H9 (cell line): ENCODE results near the gene GIPC2. TPM values are rescaled to one million over a fixed set of nuclear protein-coding genes. Genes with fewer than 3 reads are reported as not detected.

Source experiments
- DNase-seq: peaks from one replicate; pipeline ENCODE4 v3.0.0-alpha.2; 2017
- H2AFZ ChIP-seq: one replicate; pipeline ENCODE4 v1.6.1; 2013; ENCODE audit warnings: mild to moderate bottlenecking, low read length, control low read depth, moderate library complexity
- H2AK5ac ChIP-seq: 2 replicates; pipeline ENCODE4 v1.6.1; 2013; ENCODE audit warnings: low read length, control low read depth, mixed read lengths; ENCODE audit not compliant: insufficient read length
- H2BK120ac ChIP-seq: one replicate; pipeline ENCODE4 v1.6.1; 2013; ENCODE audit warnings: low read depth, mild to moderate bottlenecking, low read length, control low read depth, inconsistent platforms; ENCODE audit not compliant: poor library complexity, severe bottlenecking
- H2BK12ac ChIP-seq: 2 replicates; pipeline ENCODE4 v1.6.1; 2013; ENCODE audit warnings: low read length, control low read depth, mixed read lengths, low read depth; ENCODE audit not compliant: insufficient read length
- H2BK15ac ChIP-seq: 2 replicates; pipeline ENCODE4 v1.6.1; 2013; ENCODE audit warnings: low read depth, low read length, control low read depth
- H2BK20ac ChIP-seq: one replicate; pipeline ENCODE4 v1.6.1; 2013; ENCODE audit warnings: low read depth, mild to moderate bottlenecking, low read length, control low read depth, inconsistent platforms; ENCODE audit not compliant: poor library complexity, severe bottlenecking
- H2BK5ac ChIP-seq: 2 replicates; pipeline ENCODE4 v1.6.1; 2013; ENCODE audit warnings: low read length, control low read depth, mixed read lengths; ENCODE audit not compliant: insufficient read length
- H3K14ac ChIP-seq: 2 replicates; pipeline ENCODE4 v1.6.1; 2013; ENCODE audit warnings: low read length, control low read depth; ENCODE audit not compliant: insufficient read depth
- H3K18ac ChIP-seq: 2 replicates; pipeline ENCODE4 v1.6.1; 2013; ENCODE audit warnings: low read depth, mild to moderate bottlenecking, mixed read lengths, low read length, control low read depth; ENCODE audit not compliant: insufficient read length
- H3K23ac ChIP-seq: 2 replicates; pipeline ENCODE4 v1.6.1; 2013; ENCODE audit warnings: low read length, control low read depth, mixed read lengths, low read depth; ENCODE audit not compliant: insufficient read length
- H3K23me2 ChIP-seq: 2 replicates; pipeline ENCODE4 v1.6.1; 2013; ENCODE audit warnings: low read depth, mild to moderate bottlenecking, mixed read lengths, low read length, control low read depth; ENCODE audit not compliant: insufficient read length, poor library complexity, severe bottlenecking
- H3K27ac ChIP-seq: 2 replicates; pipeline ENCODE4 v1.5.1; 2013; ENCODE audit warnings: low read length, control low read depth, mixed read lengths, low read depth; ENCODE audit not compliant: insufficient read length
- H3K27me3 ChIP-seq: 2 replicates; pipeline ENCODE4 v1.6.1; 2013; ENCODE audit warnings: low read length, control low read depth, inconsistent platforms; ENCODE audit not compliant: insufficient read depth
- H3K4ac ChIP-seq: 2 replicates; pipeline ENCODE4 v1.6.1; 2013; ENCODE audit warnings: low read depth, mild to moderate bottlenecking, control low read depth, inconsistent platforms, low read length, moderate library complexity
- H3K4me1 ChIP-seq: 2 replicates; pipeline ENCODE4 v1.6.1; 2013; ENCODE audit warnings: low read length, control low read depth, inconsistent platforms; ENCODE audit not compliant: insufficient read depth
- H3K4me2 ChIP-seq: 2 replicates; pipeline ENCODE4 v1.6.1; 2013; ENCODE audit warnings: low read length, control low read depth, mixed read lengths; ENCODE audit not compliant: insufficient read length, insufficient read depth
- H3K56ac ChIP-seq: 2 replicates; pipeline ENCODE4 v1.6.1; 2013; ENCODE audit warnings: low read depth, mild to moderate bottlenecking, mixed read lengths, low read length, control low read depth; ENCODE audit not compliant: insufficient read length
- H3K79me1 ChIP-seq: 2 replicates; pipeline ENCODE4 v1.6.1; 2013; ENCODE audit warnings: low read depth, mild to moderate bottlenecking, moderate library complexity, low read length, control low read depth, inconsistent platforms; ENCODE audit not compliant: insufficient read depth, poor library complexity, severe bottlenecking
- H3K79me2 ChIP-seq: 2 replicates; pipeline ENCODE4 v1.6.1; 2013; ENCODE audit warnings: low read length, control low read depth, inconsistent platforms; ENCODE audit not compliant: insufficient read depth
- H3K9ac ChIP-seq: 2 replicates; pipeline ENCODE4 v1.6.1; 2013; ENCODE audit warnings: low read length, control low read depth, mixed read lengths; ENCODE audit not compliant: insufficient read length; ENCODE audit errors: extremely low read depth
- H3K9me3 ChIP-seq: one replicate; pipeline ENCODE4 v1.6.1; 2013; ENCODE audit warnings: low read depth, low read length, inconsistent platforms; ENCODE audit not compliant: control insufficient read depth
- H3T11ph ChIP-seq: one replicate; pipeline ENCODE4 v1.6.1; 2013; ENCODE audit warnings: mild to moderate bottlenecking, low read length, control low read depth, inconsistent platforms
- H4K20me1 ChIP-seq: one replicate; pipeline ENCODE4 v1.6.1; 2013; ENCODE audit not compliant: control insufficient read depth, insufficient read length, insufficient read depth
- H4K5ac ChIP-seq: 2 replicates; pipeline ENCODE4 v1.6.1; 2013; ENCODE audit warnings: low read depth, mild to moderate bottlenecking, mixed read lengths, low read length, control low read depth; ENCODE audit not compliant: insufficient read length
- H4K8ac ChIP-seq: replicated peaks from 2 replicates; pipeline ENCODE4 v1.6.1; 2013; ENCODE audit warnings: low read length, control low read depth, mixed read lengths, low read depth; ENCODE audit not compliant: insufficient read length
- H4K91ac ChIP-seq: 2 replicates; pipeline ENCODE4 v1.6.1; 2013; ENCODE audit warnings: low read depth, mild to moderate bottlenecking, moderate library complexity, mixed read lengths, low read length, control low read depth; ENCODE audit not compliant: insufficient read length
- H3K27ac Mint-ChIP-seq, 3 experiments: 2 replicates in 2 of 3; 3 replicates in 1 of 3; pipeline ENCODE4 v1.8.0; 2020 to 2021; ENCODE audit warnings: mixed read lengths in 3 of 3, mild to moderate bottlenecking in 1 of 3, moderate library complexity in 1 of 3
- H3K27me3 Mint-ChIP-seq: 2 replicates; pipeline ENCODE4 v1.8.0; 2021; ENCODE audit warnings: low read depth, mild to moderate bottlenecking, moderate library complexity, mixed read lengths
- H3K36me3 Mint-ChIP-seq, 3 experiments: 2 replicates in 2 of 3; 3 replicates in 1 of 3; pipeline ENCODE4 v1.8.0; 2020 to 2021; ENCODE audit warnings: low read depth in 3 of 3, mixed read lengths in 3 of 3; ENCODE audit not compliant: insufficient read depth in 1 of 3
- H3K4me1 Mint-ChIP-seq, 2 experiments: 2 replicates each; pipeline ENCODE4 v1.8.0; 2020; ENCODE audit warnings: mixed read lengths in 2 of 2
- H3K4me3 Mint-ChIP-seq, 2 experiments: 2 replicates in 1 of 2; 3 replicates in 1 of 2; pipeline ENCODE4 v1.8.0; 2020 to 2021; ENCODE audit warnings: mild to moderate bottlenecking in 2 of 2, mixed read lengths in 2 of 2, moderate library complexity in 1 of 2
- H3K9me3 Mint-ChIP-seq, 2 experiments: 2 replicates in 1 of 2; 3 replicates in 1 of 2; pipeline ENCODE4 v1.8.0; 2020; ENCODE audit warnings: mild to moderate bottlenecking in 2 of 2, mixed read lengths in 2 of 2, moderate library complexity in 1 of 2
- WGBS: extraction: QIAGEN DNeasy Blood & Tissue Kit; methylation state at CpG from one replicate; pipeline ENCODE4 v1.1.7; 2013; ENCODE audit warnings: missing lambda C conversion rate, low lambda C conversion rate, mixed read lengths; ENCODE audit not compliant: insufficient read length; ENCODE audit errors: extremely low coverage; 5-methylcytosine and 5-hydroxymethylcytosine counted together
- total RNA-seq: library from RNA; stranded (reverse); gene quantifications from 2 replicates; pipeline ENCODE4 v1.2.1, GENCODE V29; 2021
- TF ChIP-seq, protein P1 (sequence below): fragments of 200-600 bp; sonication (generic); conservative IDR thresholded peaks from 3 replicates; pipeline ENCODE4 v1.8.0; 2021; ENCODE audit warnings: antibody characterized with exemption, mild to moderate bottlenecking

Gene GIPC2
- total RNA-seq, 1 experiment from 2014 or later: 0.85 TPM

- no peak overlapping the region for H2BK12ac ChIP-seq
- no peak overlapping the region for H3K4me2 ChIP-seq
- Mint-ChIP-seq H3K36me3 (no peaks in the 10 kb centered on the region), H3K27ac (no peak overlapping the region), H3K9me3 (no peaks in the 10 kb centered on the region), H3K4me3 (no peak overlapping the region), H3K4me1 (no peaks in the 10 kb centered on the region), H3K27me3 (no peaks in the 10 kb centered on the region)
- H3K27me3 ChIP-seq: no peaks in the 10 kb centered on the region
- H2BK20ac ChIP-seq: no peak overlapping the region
- no peak overlapping the region for H3K4ac ChIP-seq
- H3K56ac ChIP-seq: no peak overlapping the region
- H3K9ac ChIP-seq: no peak overlapping the region
- no peak overlapping the region for H2AFZ ChIP-seq
- no peak overlapping the region for H2BK15ac ChIP-seq
- no peaks in the 10 kb centered on the region for H3K79me1 ChIP-seq
- H3K23me2 ChIP-seq: no peaks in the 10 kb centered on the region
- H4K5ac ChIP-seq: no peak overlapping the region
- no peak overlapping the region for H3T11ph ChIP-seq
- no peak overlapping the region for H2AK5ac ChIP-seq
- WGBS: no CpG with 5 or more reads among the region's 1 CpG
- no peak overlapping the region for H3K18ac ChIP-seq
- H4K20me1 ChIP-seq: no peaks in the 10 kb centered on the region
- TF ChIP-seq, protein P1, sequence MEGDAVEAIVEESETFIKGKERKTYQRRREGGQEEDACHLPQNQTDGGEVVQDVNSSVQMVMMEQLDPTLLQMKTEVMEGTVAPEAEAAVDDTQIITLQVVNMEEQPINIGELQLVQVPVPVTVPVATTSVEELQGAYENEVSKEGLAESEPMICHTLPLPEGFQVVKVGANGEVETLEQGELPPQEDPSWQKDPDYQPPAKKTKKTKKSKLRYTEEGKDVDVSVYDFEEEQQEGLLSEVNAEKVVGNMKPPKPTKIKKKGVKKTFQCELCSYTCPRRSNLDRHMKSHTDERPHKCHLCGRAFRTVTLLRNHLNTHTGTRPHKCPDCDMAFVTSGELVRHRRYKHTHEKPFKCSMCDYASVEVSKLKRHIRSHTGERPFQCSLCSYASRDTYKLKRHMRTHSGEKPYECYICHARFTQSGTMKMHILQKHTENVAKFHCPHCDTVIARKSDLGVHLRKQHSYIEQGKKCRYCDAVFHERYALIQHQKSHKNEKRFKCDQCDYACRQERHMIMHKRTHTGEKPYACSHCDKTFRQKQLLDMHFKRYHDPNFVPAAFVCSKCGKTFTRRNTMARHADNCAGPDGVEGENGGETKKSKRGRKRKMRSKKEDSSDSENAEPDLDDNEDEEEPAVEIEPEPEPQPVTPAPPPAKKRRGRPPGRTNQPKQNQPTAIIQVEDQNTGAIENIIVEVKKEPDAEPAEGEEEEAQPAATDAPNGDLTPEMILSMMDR: no peak
- no peaks in the 10 kb centered on the region for H3K9me3 ChIP-seq
- H2BK120ac ChIP-seq: no peak overlapping the region
- no peak overlapping the region for H4K91ac ChIP-seq
- H3K79me2 ChIP-seq: no peaks in the 10 kb centered on the region
- no peak for DNase-seq
- no peak overlapping the region for H3K23ac ChIP-seq
- H4K8ac ChIP-seq: no peak overlapping the region
- no peak overlapping the region for H3K27ac ChIP-seq
- no peak overlapping the region for H3K14ac ChIP-seq
- H3K4me1 ChIP-seq: no peaks in the 10 kb centered on the region
- no peak overlapping the region for H2BK5ac ChIP-seq
These were observed 48.9 kb downstream of the GIPC2 start for GRCh38 chr1:78094639-78095038.
